Testis (tissue), 2 donors: ENCODE results near the gene CHRD.

Experiments
- POLR2A ChIP-seq: fragments of 450-650 bp; IDR thresholded peaks from one replicate; pipeline ENCODE4 v1.6.1; 2017; ENCODE audit warnings: antibody characterized with exemption, mild to moderate bottlenecking, moderate library complexity
- TF ChIP-seq, protein P1 (sequence below), 3 experiments: fragments of 450-650 bp in 2 of 3; fragments of 200-600 bp in 1 of 3; sonication (generic) in 1 of 3; IDR thresholded peaks; one replicate each; pipeline ENCODE4 v1.5.1; 2016 to 2019; ENCODE audit warnings: antibody characterized with exemption in 3 of 3, mild to moderate bottlenecking in 2 of 3, moderate library complexity in 1 of 3

DNA sequence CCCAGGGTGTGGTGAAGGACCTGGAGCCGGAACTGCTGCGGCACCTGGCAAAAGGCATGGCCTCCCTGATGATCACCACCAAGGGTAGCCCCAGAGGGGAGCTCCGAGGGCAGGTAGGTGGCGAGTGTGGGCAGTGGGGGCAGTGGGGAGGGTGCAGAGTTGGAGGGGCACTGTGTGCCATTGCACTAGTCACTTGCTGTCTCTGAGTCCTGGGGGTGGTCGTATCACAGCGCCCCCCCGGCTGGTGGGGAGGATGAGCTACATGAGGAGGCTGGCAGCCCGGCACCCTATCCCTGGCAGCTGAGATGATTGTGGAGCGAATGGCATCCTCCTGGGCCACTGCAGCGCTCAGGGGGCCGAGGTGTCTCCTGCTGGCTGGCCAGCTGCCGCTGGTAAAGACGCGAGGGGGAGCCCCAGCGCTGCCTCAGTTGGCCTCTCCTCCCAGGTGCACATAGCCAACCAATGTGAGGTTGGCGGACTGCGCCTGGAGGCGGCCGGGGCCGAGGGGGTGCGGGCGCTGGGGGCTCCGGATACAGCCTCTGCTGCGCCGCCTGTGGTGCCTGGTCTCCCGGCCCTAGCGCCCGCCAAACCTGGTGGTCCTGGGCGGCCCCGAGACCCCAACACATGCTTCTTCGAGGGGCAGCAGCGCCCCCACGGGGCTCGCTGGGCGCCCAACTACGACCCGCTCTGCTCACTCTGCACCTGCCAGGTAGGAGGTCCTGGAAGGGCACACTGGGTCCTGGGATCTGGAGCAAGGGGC is 6.4 kb downstream of the CHRD start:
- TF ChIP-seq, protein P1, sequence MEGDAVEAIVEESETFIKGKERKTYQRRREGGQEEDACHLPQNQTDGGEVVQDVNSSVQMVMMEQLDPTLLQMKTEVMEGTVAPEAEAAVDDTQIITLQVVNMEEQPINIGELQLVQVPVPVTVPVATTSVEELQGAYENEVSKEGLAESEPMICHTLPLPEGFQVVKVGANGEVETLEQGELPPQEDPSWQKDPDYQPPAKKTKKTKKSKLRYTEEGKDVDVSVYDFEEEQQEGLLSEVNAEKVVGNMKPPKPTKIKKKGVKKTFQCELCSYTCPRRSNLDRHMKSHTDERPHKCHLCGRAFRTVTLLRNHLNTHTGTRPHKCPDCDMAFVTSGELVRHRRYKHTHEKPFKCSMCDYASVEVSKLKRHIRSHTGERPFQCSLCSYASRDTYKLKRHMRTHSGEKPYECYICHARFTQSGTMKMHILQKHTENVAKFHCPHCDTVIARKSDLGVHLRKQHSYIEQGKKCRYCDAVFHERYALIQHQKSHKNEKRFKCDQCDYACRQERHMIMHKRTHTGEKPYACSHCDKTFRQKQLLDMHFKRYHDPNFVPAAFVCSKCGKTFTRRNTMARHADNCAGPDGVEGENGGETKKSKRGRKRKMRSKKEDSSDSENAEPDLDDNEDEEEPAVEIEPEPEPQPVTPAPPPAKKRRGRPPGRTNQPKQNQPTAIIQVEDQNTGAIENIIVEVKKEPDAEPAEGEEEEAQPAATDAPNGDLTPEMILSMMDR (IDR thresholded peaks at IDR 0.05): no peak
- TF ChIP-seq POLR2A: no peak
